GM18858 (cell line): Measurements from ENCODE around the gene AK6.
"Not testable (repeated sequence)": the region's sequence is repeated elsewhere in the genome, so short reads cannot be mapped to it uniquely, and the experiment has no call there.

ENCODE experiments used
- ATAC-seq: cut with Tn5 transposase; IDR thresholded peaks from one replicate; pipeline ENCODE4 v1.9.1; 2021; ENCODE audit not compliant: unreplicated experiment

Gene AK6

GRCh38 chr5:69369340-69370121 lies at the start of gene AK6, which contains the start of the genes RAD17 and TAF9:
Gene AK6 (minus strand): TSS chr5:69369520. CDS start chr5:69369490, 30 bp downstream.
Gene RAD17 (plus strand): TSS chr5:69369818. CDS start chr5:69372209, 2,391 bp downstream.
Gene TAF9 (minus strand): TSS chr5:69369520. CDS start chr5:69365737, 3,783 bp downstream.
- peak; percentile 75 for ATAC-seq

GRCh38 chr5:69418554-69418953 lies 49.2 kb upstream of the AK6 start:
- no peak for ATAC-seq

- ATAC-seq, result no peak
Measured at GRCh38 chr5:69416699-69417098, 47.4 kb upstream of the AK6 start.

GRCh38 chr5:69416180-69416579 lies 46.9 kb upstream of the AK6 start:
- ATAC-seq, result no peak

- no peak for ATAC-seq
Measured at GRCh38 chr5:69415584-69415958, 46.3 kb upstream of the AK6 start.

- no peak for ATAC-seq
Measured at GRCh38 chr5:69414885-69415583, 45.7 kb upstream of the AK6 start, which contains the start of gene MARVELD2. Gene MARVELD2 (plus strand): TSS chr5:69415116. CDS start chr5:69419386, 4,270 bp downstream.

GRCh38 chr5:69404659-69405330 lies 35.5 kb upstream of the AK6 start:
- no peak for ATAC-seq

GRCh38 chr5:69378376-69378775 lies 9.1 kb upstream of the AK6 start:
- ATAC-seq, result no peak

GRCh38 chr5:69374911-69375446 lies 5.7 kb upstream of the AK6 start:
- peak; percentile 64 for ATAC-seq

GRCh38 chr5:69372394-69372793 lies 3.1 kb upstream of the AK6 start:
- no peak for ATAC-seq

GRCh38 chr5:69370335-69370734 lies 1.0 kb upstream of the AK6 start:
- not testable (repeated sequence) for ATAC-seq

GRCh38 chr5:69368458-69369339 lies 621 bp downstream of the AK6 start:
- ATAC-seq, result peak; percentile 19

GRCh38 chr5:69367697-69368279 lies 1.5 kb downstream of the AK6 start:
- no peak for ATAC-seq

- no peak for ATAC-seq
Measured at GRCh38 chr5:69364850-69365249, 4.5 kb downstream of the AK6 start.

- no peak for ATAC-seq
Measured at GRCh38 chr5:69364414-69364813, 4.9 kb downstream of the AK6 start.

GRCh38 chr5:69360442-69360841 lies 8.9 kb downstream of the AK6 start:
- ATAC-seq, result no peak

- no peak for ATAC-seq
Measured at GRCh38 chr5:69359699-69360098, 9.6 kb downstream of the AK6 start.

GRCh38 chr5:69350664-69351063 lies 18.7 kb downstream of the AK6 start:
- no peak for ATAC-seq

GRCh38 chr5:69343083-69343482 lies 26.2 kb downstream of the AK6 start:
- no peak for ATAC-seq
